NAMALWA (cell line): ENCODE results near the gene TRIM49.
"Not testable (repeated sequence)": the region's sequence is repeated elsewhere in the genome, so short reads cannot be mapped to it uniquely, and the experiment has no call there.

Experiments used
- DNase-seq: peaks from one replicate; pipeline ENCODE4 v3.0.0-alpha.2; 2015; ENCODE audit warnings: low spot score

The TRIM49 gene, protein sequence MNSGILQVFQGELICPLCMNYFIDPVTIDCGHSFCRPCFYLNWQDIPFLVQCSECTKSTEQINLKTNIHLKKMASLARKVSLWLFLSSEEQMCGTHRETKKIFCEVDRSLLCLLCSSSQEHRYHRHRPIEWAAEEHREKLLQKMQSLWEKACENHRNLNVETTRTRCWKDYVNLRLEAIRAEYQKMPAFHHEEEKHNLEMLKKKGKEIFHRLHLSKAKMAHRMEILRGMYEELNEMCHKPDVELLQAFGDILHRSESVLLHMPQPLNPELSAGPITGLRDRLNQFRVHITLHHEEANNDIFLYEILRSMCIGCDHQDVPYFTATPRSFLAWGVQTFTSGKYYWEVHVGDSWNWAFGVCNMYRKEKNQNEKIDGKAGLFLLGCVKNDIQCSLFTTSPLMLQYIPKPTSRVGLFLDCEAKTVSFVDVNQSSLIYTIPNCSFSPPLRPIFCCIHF

DNA sequence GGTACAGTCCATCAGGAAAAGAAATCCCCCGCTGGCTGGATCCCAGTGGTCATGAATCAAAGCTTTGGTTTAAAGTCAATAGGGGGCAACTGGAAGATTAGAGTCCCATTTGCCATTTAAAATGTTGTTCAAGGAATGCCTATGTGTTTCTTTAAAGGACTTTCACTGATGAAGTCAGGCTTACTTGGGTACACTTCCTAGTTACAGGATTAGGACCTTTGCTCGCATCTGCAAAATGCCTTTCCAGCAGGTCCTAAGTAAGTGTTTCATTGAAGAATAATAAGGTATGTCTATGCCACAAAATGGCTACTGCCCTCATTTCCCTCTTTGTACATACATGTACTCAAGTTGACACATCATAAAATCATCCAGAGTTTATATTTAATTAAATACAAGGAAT lies at the start of gene TRIM49:
Gene TRIM49, minus strand, starts transcription at position 101 of the 400 bp plus-strand sequence. CDS start 4,106 bp downstream, outside the sequence.
- DNase-seq = not testable (repeated sequence)

DNA sequence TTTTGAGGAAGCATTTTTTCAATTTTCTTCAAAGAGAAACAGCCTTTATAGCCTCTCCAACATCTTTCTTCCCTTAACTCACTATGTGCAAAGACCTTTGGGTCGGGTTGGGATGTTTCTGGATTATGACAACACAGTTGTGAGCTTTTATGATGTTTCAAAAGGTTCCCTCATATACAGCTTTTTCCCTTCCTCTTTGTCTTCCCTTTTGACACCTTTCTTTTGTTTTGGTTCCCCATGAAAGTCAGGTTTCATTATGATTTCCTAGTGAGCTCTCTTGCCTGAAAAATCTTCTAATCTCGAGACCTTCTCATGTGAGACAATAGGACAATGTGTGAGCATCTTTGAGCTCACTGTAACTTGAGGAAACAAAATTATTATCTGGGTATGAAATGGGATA lies 18.3 kb upstream of the TRIM49 start:
- DNase-seq = not testable (repeated sequence)

DNA sequence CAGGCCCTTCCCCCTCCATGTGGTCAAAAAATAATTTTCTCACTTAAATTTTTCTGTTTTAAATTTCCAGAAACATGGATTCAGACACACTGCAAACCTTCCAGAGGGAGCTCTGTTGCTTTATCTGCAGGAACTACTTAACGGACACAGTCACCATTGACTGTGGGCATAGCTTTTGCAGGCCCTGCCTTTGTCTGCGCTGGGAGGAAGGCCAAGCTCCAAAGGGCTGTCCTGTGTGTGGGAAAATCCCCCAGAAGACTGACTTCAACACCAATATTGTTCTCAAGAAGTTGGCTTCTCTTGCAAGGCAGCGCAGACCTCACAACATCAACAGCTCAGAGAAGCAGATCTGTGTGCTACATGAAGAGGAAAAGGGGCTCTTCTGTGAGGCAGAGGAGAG lies 11.6 kb upstream of the TRIM49 start:
- DNase-seq = not testable (repeated sequence)

DNA sequence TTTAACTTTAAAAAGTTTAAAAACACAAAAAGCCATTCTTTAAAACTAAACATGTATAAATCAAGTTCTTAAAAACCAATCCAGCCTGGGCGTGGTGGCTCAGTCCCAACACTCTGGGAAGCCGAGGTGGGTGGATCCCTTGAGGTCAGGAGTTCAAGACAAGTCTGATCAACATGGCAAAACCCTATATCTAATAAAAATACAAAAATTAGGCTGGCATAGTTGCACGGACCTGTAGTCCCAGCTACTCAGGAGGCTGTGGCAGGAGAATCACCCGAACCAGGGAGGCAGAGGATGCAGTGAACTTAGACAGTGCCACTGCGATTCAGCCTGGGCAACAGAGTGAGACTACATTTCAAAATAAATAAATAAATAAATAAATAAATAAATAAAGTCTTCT lies 5.2 kb upstream of the TRIM49 start:
- not testable (repeated sequence) for DNase-seq

DNA sequence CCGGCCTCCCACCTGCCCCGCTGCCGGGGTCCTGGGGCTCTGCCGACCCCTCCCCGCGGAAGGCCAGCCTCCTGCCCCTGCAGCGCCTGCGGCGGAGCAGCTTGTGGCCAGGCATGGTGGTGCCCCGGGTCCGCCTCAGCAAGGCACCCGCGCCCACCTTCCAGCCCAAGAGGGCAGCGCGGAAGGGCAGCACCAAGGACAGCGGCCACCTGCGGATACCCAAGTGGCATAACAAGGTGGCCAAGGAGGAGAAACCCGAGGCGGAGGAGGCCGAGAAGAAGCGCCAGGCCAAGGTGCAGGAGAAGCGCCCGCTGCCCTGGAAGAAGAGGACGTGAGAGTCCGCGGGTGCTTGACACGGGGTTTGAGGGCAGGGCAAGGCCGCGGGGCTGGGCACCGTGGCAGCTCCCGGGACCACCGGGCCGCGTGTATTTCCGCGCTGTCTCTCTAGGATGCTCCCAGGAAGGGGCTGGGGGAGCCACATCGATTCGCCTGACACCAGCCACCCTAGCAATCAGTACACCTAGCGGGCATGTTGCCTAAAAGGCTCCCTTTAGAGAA lies 20.8 kb downstream of the TRIM49 start:
- DNase-seq = not testable (repeated sequence)

DNA sequence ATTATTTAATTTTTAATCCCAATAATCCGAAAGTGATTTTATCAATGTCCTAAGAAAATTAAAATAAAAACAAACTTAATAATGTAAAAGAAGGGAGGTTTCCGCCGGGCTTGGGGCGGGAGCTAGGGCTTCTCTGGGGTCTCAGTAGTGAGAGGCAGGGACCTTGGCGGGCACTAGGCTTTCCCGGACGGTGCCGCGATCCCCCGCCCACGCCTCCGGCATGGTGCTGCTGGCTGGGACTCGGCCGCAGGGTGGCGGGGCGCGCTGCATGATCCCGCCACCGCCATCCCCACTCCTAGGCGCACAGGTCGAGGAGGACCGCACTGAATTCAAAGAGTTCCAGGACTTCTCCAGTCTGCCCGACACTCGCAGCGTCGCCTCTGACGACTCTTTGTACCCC lies 22.6 kb downstream of the TRIM49 start:
- not testable (repeated sequence) for DNase-seq

DNA sequence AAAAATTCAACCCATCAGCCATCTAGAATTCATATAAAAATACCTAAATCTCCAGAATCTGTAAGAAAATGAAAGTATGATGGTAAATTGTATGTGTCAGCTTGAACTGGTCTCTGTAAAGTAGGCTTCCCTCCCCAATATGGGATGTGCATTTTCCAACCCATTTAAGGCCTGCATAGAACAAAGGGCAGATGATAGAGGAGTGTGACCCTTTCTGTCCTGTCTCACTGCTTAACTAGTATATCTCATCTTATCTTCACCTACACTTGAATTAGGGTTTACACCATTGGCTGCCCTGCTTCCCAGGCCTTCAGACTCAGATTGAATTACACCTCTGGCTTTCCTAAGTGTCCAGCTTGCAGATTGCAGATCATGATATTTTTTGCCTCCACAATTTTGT lies 57.6 kb downstream of the TRIM49 start:
- not testable (repeated sequence) for DNase-seq
